G401.6 (cell line): ENCODE data around the gene KIF13A.
"Not testable (repeated sequence)": the region's sequence is repeated elsewhere in the genome, so short reads cannot be mapped to it uniquely, and the experiment has no call there.

Experiments used
- FAIRE-seq: peaks from 2 replicates; lab custom pipeline; 2012; peaks lifted over from hg19 to GRCh38; lab: Jason Lieb, UNC

The KIF13A gene

GRCh38 chr6:17987447-17987696 is at the start of gene KIF13A:
Gene KIF13A, minus strand, starts transcription at chr6:17987635. Its CDS starts 172 bp downstream, at chr6:17987463.
- FAIRE-seq = no peak

GRCh38 chr6:18036781-18037180 is 49.3 kb upstream of the KIF13A start:
- no peak for FAIRE-seq

GRCh38 chr6:18035330-18035854 is 48.0 kb upstream of the KIF13A start:
- FAIRE-seq = no peak

GRCh38 chr6:18034798-18035202 is 47.4 kb upstream of the KIF13A start:
- no peak for FAIRE-seq

- no peak for FAIRE-seq
These were observed 44.3 kb upstream of the KIF13A start for GRCh38 chr6:18031680-18032256.

- no peak for FAIRE-seq
These were observed 43.8 kb upstream of the KIF13A start for GRCh38 chr6:18031189-18031588.

GRCh38 chr6:18028332-18028731 is 40.9 kb upstream of the KIF13A start:
- no peak for FAIRE-seq

GRCh38 chr6:18025596-18025995 is 38.2 kb upstream of the KIF13A start:
- no peak for FAIRE-seq

- no peak for FAIRE-seq
These were observed 37.4 kb upstream of the KIF13A start for GRCh38 chr6:18024876-18025275.

- no peak for FAIRE-seq
These were observed 36.5 kb upstream of the KIF13A start for GRCh38 chr6:18023891-18024290.

- no peak for FAIRE-seq
These were observed 35.2 kb upstream of the KIF13A start for GRCh38 chr6:18022398-18023231.

- FAIRE-seq = no peak
These were observed 33.9 kb upstream of the KIF13A start for GRCh38 chr6:18021166-18021850.

GRCh38 chr6:18020545-18020944 is 33.1 kb upstream of the KIF13A start:
- not testable (repeated sequence) for FAIRE-seq

GRCh38 chr6:18019539-18020534 is 32.4 kb upstream of the KIF13A start:
- FAIRE-seq = no peak

GRCh38 chr6:18019133-18019532 is 31.7 kb upstream of the KIF13A start:
- not testable (repeated sequence) for FAIRE-seq

GRCh38 chr6:18016698-18017097 is 29.3 kb upstream of the KIF13A start:
- FAIRE-seq = no peak

- no peak for FAIRE-seq
These were observed 28.7 kb upstream of the KIF13A start for GRCh38 chr6:18016133-18016532.

- no peak for FAIRE-seq
These were observed 23.9 kb upstream of the KIF13A start for GRCh38 chr6:18011287-18011686.

- FAIRE-seq = not testable (repeated sequence)
These were observed 23.1 kb upstream of the KIF13A start for GRCh38 chr6:18010540-18010939.

- no peak for FAIRE-seq
These were observed 17.0 kb upstream of the KIF13A start for GRCh38 chr6:18004256-18004985.

GRCh38 chr6:17999425-17999824 is 12.0 kb upstream of the KIF13A start:
- FAIRE-seq = no peak
